Osteoblast (primary cell): ENCODE results near the gene CD300H. TPM values are rescaled to one million over a fixed set of nuclear protein-coding genes. Genes with fewer than 3 reads are reported as not detected.
"Not testable (repeated sequence)": the region's sequence is repeated elsewhere in the genome, so short reads cannot be mapped to it uniquely, and the experiment has no call there.

Source experiments
- DNase-seq: peaks from one replicate; pipeline ENCODE4 v3.0.0; 2011; ENCODE audit warnings: low spot score, mixed read lengths; ENCODE audit not compliant: insufficient read length; ENCODE audit errors: missing footprints
- H2AFZ ChIP-seq: 2 replicates; pipeline ENCODE4 v1.6.0; 2011; ENCODE audit warnings: mild to moderate bottlenecking, low read length
- H3K27ac ChIP-seq: 2 replicates; pipeline ENCODE4 v1.5.1; 2011; ENCODE audit warnings: mild to moderate bottlenecking, low read depth, low read length, moderate library complexity
- H3K27me3 ChIP-seq: 2 replicates; pipeline ENCODE4 v1.6.0; 2012; ENCODE audit warnings: mild to moderate bottlenecking, control low read depth, inconsistent platforms, low read length, moderate library complexity; ENCODE audit not compliant: insufficient read depth
- H3K36me3 ChIP-seq: 2 replicates; pipeline ENCODE4 v1.5.1; 2011; ENCODE audit warnings: mild to moderate bottlenecking, low read length, control low read depth, moderate library complexity; ENCODE audit not compliant: insufficient read depth
- H3K4me1 ChIP-seq: 2 replicates; pipeline ENCODE4 v1.5.1; 2011; ENCODE audit warnings: mild to moderate bottlenecking, low read length, control low read depth, moderate library complexity; ENCODE audit not compliant: insufficient read depth
- H3K4me2 ChIP-seq: 2 replicates; pipeline ENCODE4 v1.6.0; 2011; ENCODE audit warnings: mild to moderate bottlenecking, low read length; ENCODE audit not compliant: insufficient read depth
- H3K4me3 ChIP-seq: fragments of 200-600 bp; sonication (generic); 3 replicates; pipeline ENCODE4 v1.5.1; 2012; ENCODE audit warnings: mild to moderate bottlenecking, low read length, inconsistent platforms; ENCODE audit not compliant: insufficient read depth
- H3K79me2 ChIP-seq: 2 replicates; pipeline ENCODE4 v1.6.0; 2012; ENCODE audit warnings: mild to moderate bottlenecking, low read length, control low read depth, inconsistent platforms; ENCODE audit not compliant: insufficient read depth
- H3K9me3 ChIP-seq: 2 replicates; pipeline ENCODE4 v1.5.1; 2011; ENCODE audit warnings: low read depth, low read length, control low read depth
- H4K20me1 ChIP-seq: 2 replicates; pipeline ENCODE4 v1.6.0; 2012; ENCODE audit warnings: mild to moderate bottlenecking, low read length, control low read depth; ENCODE audit not compliant: insufficient read depth
- total RNA-seq: library from RNA; depleted of rRNA; stranded (reverse); fragments of >200 nt; gene quantifications from 2 replicates; pipeline ENCODE4 v1.2.3, GENCODE V29; 2012
- TF ChIP-seq, protein P1 (sequence below): IDR thresholded peaks from 2 replicates; pipeline ENCODE4 v1.5.1; 2011; ENCODE audit warnings: mild to moderate bottlenecking, low read depth, low read length, moderate library complexity; ENCODE audit errors: extremely low read depth

Gene CD300H
- total RNA-seq, 1 donor: not detected

DNA sequence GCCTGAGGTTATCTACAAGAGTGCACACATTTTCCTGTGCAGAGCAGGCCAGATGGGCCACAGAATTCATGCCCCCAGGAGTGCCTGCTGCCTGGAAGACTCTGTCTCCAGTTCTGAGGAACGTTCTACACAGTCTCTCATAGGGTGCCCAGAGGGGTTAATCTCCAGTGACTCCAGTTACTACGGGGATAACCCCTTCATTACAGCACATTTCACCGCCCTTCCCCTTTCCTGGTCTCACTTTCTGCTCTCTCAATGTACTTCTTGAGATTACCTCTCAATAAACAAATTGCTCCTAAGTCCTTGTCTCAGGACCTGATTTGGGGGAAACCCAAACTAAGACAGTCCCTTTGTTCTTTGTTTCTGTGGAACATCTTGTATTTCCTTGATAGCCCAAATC, 5.7 kb downstream of the CD300H start:
- no peak overlapping the region for H3K4me3 ChIP-seq
- no peak overlapping the region for H3K4me2 ChIP-seq
- H3K27ac ChIP-seq: no peak overlapping the region
- no peaks in the 10 kb centered on the region for H4K20me1 ChIP-seq
- peaks cover 5% of the 10 kb centered on the region for H3K27me3 ChIP-seq
- no peak for DNase-seq
- H2AFZ ChIP-seq: no peak overlapping the region
- H3K79me2 ChIP-seq: no peaks in the 10 kb centered on the region
- TF ChIP-seq, protein P1, sequence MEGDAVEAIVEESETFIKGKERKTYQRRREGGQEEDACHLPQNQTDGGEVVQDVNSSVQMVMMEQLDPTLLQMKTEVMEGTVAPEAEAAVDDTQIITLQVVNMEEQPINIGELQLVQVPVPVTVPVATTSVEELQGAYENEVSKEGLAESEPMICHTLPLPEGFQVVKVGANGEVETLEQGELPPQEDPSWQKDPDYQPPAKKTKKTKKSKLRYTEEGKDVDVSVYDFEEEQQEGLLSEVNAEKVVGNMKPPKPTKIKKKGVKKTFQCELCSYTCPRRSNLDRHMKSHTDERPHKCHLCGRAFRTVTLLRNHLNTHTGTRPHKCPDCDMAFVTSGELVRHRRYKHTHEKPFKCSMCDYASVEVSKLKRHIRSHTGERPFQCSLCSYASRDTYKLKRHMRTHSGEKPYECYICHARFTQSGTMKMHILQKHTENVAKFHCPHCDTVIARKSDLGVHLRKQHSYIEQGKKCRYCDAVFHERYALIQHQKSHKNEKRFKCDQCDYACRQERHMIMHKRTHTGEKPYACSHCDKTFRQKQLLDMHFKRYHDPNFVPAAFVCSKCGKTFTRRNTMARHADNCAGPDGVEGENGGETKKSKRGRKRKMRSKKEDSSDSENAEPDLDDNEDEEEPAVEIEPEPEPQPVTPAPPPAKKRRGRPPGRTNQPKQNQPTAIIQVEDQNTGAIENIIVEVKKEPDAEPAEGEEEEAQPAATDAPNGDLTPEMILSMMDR: no peak
- H3K4me1 ChIP-seq: no peaks in the 10 kb centered on the region
- H3K9me3 ChIP-seq: no peaks in the 10 kb centered on the region
- H3K36me3 ChIP-seq: no peaks in the 10 kb centered on the region

DNA sequence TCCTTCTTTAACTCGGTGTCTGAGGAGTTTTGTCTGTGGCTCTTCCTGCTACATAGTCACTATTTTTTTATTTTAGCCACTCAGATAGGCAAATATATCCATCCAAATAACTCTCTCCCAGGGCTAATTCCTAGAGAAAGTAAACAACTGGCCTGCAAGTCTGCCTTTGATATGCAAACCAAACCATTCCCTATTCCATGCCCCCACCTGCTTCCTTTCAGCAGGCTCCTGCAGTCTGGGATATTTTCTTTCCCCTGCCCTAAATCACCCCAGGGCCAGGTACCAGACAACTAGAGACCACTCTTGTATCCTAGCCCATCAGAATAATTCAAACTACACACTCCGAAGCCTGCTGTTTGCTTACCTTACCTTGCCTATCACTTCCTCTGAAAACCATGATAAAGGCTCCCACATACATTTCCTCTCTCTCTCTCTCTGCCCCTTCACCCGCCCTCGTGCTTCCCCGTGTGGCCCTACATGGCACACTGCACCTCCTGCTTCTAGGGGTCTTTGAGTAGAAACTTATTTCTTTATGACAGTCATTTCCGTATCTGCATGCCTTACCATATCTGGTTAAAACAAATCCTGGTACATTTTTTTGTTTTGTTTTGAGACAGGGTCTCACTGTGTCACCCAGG, 8.3 kb downstream of the CD300H start:
- TF ChIP-seq, protein P1: no peak
- H3K9me3 ChIP-seq: no peaks in the 10 kb centered on the region
- peaks cover 3% of the 10 kb centered on the region for H3K4me1 ChIP-seq
- H3K4me2 ChIP-seq: no peak overlapping the region
- H4K20me1 ChIP-seq: no peaks in the 10 kb centered on the region
- H3K79me2 ChIP-seq: no peaks in the 10 kb centered on the region
- H3K4me3 ChIP-seq: no peak overlapping the region
- no peak overlapping the region for H3K27ac ChIP-seq
- H3K27me3 ChIP-seq: no peaks in the 10 kb centered on the region
- no peaks in the 10 kb centered on the region for H3K36me3 ChIP-seq
- DNase-seq: no peak
- H2AFZ ChIP-seq: no peak overlapping the region

DNA sequence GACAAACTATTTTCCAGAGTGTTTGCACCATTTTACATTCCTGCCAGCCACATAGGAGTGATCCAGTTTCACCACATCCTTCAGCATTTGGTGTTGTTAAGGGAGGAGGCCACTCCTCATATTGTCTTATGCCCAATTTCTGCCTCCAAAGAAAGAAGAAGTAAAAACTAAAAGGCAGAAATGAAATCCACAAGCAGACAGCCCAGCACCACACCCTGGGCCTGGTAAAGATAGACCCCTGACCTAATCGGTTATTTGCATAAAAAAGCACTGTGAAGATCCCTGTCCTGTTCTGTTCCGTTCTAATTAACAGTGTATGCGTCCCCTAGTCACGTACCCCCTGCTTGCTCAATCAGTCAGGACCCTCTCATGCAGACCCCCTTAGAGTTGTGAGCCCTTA, 8.9 kb downstream of the CD300H start:
- H4K20me1 ChIP-seq, H3K4me1 ChIP-seq, H3K27ac ChIP-seq, H3K36me3 ChIP-seq, H2AFZ ChIP-seq, DNase-seq, H3K9me3 ChIP-seq, H3K4me2 ChIP-seq, H3K4me3 ChIP-seq, H3K79me2 ChIP-seq, H3K27me3 ChIP-seq: not testable (repeated sequence)

DNA sequence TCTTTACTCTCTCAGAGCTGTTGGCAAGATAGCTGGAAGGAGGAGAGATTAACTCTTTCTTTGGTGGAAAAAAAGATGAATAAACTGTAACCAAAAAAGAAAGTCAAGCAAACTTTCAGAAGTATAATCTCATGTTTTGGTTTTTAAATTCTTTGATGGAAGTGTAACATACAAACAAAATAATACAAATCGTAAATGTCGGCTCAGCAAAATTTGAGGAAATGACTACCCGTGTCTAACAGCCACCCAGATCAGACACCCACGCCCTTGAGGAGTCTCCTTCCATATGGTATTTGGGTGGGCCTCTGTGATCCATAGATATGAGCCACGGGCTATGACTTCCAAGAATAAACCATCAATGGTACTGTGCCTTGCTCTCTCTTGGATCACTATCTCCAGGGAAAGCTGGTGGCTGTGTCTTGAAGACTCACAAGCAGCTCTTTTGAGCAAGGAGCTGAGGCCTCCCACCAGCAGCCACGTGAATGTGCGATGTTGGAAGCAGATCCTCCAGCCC, 11.8 kb downstream of the CD300H start:
- TF ChIP-seq, protein P1: no peak
- Histone ChIP-seq H3K4me3 (no peak overlapping the region), H3K79me2 (no peaks in the 10 kb centered on the region), H3K36me3 (no peaks in the 10 kb centered on the region), H2AFZ (no peak overlapping the region), H3K4me1 (peaks cover 3% of the 10 kb centered on the region), H3K9me3 (no peaks in the 10 kb centered on the region), H3K4me2 (no peak overlapping the region), H3K27ac (no peak overlapping the region), H3K27me3 (peaks cover 7% of the 10 kb centered on the region), H4K20me1 (no peaks in the 10 kb centered on the region)
- no peak for DNase-seq
